Left lung (tissue), 10 donors: ENCODE measurements around the gene AGBL1. TPM values are rescaled to one million over a fixed set of nuclear protein-coding genes. Genes with fewer than 3 reads are reported as not detected.
"Not testable (repeated sequence)": the region's sequence is repeated elsewhere in the genome, so short reads cannot be mapped to it uniquely, and the experiment has no call there.

Experiments
- ATAC-seq: fragments of 200-7000 bp; cut with Tn5 transposase; one replicate; pipeline ENCODE4 v1.9.1; 2020; ENCODE audit warnings: moderate library complexity
- DNase-seq, 4 donors: peaks; one replicate each; pipeline ENCODE4 v3.0.0-alpha.2; 2013 to 2020
- H3K27ac ChIP-seq, 2 donors: fragments of 200-600 bp; sonication (generic) in 1 of 2; one replicate each; pipeline versions ENCODE4 v1.5.0 to v1.8.0; 2020 to 2021
- H3K27me3 ChIP-seq, 2 donors: fragments of 200-600 bp; sonication (generic) in 1 of 2; one replicate each; pipeline versions ENCODE4 v1.5.0 to v1.8.0; 2020 to 2021
- H3K36me3 ChIP-seq, 2 donors: fragments of 200-600 bp; sonication (generic) in 1 of 2; one replicate each; pipeline versions ENCODE4 v1.5.0 to v1.8.0; 2020 to 2021
- H3K4me1 ChIP-seq, 2 donors: fragments of 200-600 bp; one replicate each; pipeline ENCODE4 v1.8.0; 2021
- H3K4me3 ChIP-seq, 2 donors: fragments of 200-600 bp; sonication (generic) in 1 of 2; one replicate each; pipeline versions ENCODE4 v1.5.0 to v1.8.0; 2020 to 2021; ENCODE audit warnings: mild to moderate bottlenecking in 1 of 2
- H3K9me3 ChIP-seq, 2 donors: fragments of 200-600 bp; sonication (generic) in 1 of 2; one replicate each; pipeline versions ENCODE4 v1.5.0 to v1.8.0; 2020 to 2021
- CTCF ChIP-seq, 2 donors: fragments of 200-600 bp; sonication (generic) in 1 of 2; IDR thresholded peaks; one replicate each; pipeline versions ENCODE4 v1.5.0 to v1.8.0; 2021; ENCODE audit warnings: antibody characterized with exemption in 2 of 2
- intact Hi-C, 2 donors: fragments of 100-400 bp; cut with DNase I; formaldehyde crosslinking; loops; one replicate each; pipeline versions ENCODE4 v1.11.2 to v1.14.2; 2022
- polyA plus RNA-seq, 6 donors: library from polyadenylated mRNA; unstranded; fragments of 120-200 nt; gene quantifications; one replicate each; pipeline ENCODE4 v1.2.1, GENCODE V29; 2013; ENCODE audit not compliant: insufficient read length in 6 of 6
- total RNA-seq, 2 donors: library from RNA; stranded (reverse); fragmentation: NEBNext Ultra II Directional; extraction: Animal tissue kit (Norgen Biotek cat#: 25700); gene quantifications; one replicate each; pipeline ENCODE4 v1.2.1, GENCODE V29; 2021
- donor health status: DM: no; HTN: yes; CAD: no.
- donor health status: DM: no; HTN: no; CAD: no.

AGBL1 gene
- total and polyA plus RNA-seq, 8 donors, result 0.01 to 3.3 (median 0.11) TPM; not detected in 1

DNA sequence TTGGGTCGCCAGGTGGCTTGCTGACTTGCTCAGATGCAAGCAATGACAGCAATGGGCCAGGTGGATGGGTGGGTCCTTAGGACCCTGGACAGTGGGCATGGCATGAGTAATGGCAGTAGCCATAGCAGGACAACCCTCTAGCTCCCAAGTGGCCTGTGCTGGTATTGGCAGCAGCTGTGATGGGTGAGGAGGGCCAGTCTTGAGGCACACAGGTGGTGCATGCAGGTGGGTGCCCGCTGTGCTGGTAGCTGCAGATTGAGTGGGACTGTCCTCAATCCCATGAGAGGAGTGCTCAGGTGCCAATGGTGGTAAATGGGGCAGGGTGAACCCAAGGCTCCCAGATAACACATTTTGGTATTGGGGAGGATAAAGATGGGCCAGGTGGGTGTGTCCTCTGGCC is 24.2 kb downstream of the AGBL1 start:
- intact Hi-C loops, result no loop called here
- Histone ChIP-seq H3K4me1 (no peaks in the 10 kb centered on the region), H3K27me3 (peaks cover 0 to 3% of the 10 kb centered on the region in 2 donors), H3K36me3 (no peaks in the 10 kb centered on the region), H3K9me3 (peaks cover 0 to 17% of the 10 kb centered on the region in 2 donors), H3K4me3 (no peak overlapping the region), H3K27ac (no peak overlapping the region)
- ATAC-seq (no peak), DNase-seq (no peak)
- no peak for TF ChIP-seq CTCF (IDR thresholded peaks at IDR 0.05)

DNA sequence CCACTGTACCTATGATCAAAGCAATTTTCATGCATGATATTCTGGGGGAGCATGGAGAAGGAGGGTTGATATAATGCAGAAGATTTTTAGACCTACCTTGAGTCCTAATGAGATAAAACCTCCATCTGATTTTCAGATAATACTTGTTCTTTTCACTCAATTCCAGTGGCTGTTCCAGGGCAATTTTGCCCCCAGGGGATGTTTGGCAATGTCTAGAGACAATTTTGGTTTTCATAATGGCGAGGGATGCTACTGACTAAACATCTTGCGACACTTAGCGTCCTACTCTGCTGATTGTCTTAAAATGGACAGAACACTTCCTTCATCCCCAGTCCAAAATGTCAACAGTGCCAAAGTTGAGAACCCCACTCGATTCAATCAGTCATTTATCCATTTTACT is 26.6 kb downstream of the AGBL1 start:
- Histone ChIP-seq H3K27ac (no peak overlapping the region), H3K4me1 (no peaks in the 10 kb centered on the region), H3K9me3 (peaks cover 0 to 15% of the 10 kb centered on the region in 2 donors), H3K4me3 (no peak overlapping the region), H3K27me3 (peaks cover 0 to 3% of the 10 kb centered on the region in 2 donors), H3K36me3 (no peaks in the 10 kb centered on the region)
- intact Hi-C loops, result no loop called here
- DNase-seq, result no peak
- no peak for ATAC-seq
- no peak for TF ChIP-seq CTCF (IDR thresholded peaks at IDR 0.05)

GRCh38 chr15:86115145-86115801 is 35.6 kb downstream of the AGBL1 start:
- intact Hi-C loops, result no loop called here
- peak in 1 of 4 donors; percentile 39 for DNase-seq
- Histone ChIP-seq H3K27ac (no peak overlapping the region), H3K36me3 (no peaks in the 10 kb centered on the region), H3K4me1 (no peaks in the 10 kb centered on the region), H3K27me3 (no peaks in the 10 kb centered on the region), H3K9me3 (no peaks in the 10 kb centered on the region), H3K4me3 (no peak overlapping the region)
- TF ChIP-seq CTCF (IDR thresholded peaks at IDR 0.05), result no peak
- no peak for ATAC-seq

DNA sequence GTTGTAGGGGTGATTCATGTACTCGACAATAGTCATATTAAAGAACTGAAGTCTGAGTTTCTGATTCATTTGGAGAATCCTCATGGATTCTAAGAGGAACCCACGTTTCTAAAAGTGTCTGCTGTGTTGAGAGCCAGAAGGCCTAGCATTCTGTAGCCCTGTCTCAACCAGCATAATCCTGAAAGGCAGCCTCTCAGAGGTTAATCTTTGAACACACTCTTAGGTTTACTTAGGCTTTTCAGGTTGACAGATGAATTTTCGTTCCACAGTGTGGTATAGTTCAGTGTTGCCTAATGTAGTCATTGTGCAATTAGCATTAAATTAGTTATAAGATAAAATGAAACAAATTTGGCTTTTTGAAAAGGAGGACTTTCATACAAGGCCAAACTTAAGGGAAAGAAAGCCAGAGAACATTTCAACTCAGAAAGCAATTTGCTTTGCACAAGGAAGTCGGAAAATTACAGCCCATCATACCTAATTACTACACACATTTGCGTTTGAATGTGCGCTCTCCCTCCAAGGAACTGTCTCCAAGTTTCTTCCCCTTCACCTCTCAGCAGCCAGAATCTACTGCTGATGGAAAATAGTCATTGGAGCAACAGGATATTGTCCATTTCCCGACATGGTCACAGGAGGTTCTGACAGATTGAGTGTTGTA is 42.0 kb downstream of the AGBL1 start:
- H3K36me3 ChIP-seq, result no peaks in the 10 kb centered on the region
- no peaks in the 10 kb centered on the region for H3K27me3 ChIP-seq
- H3K27ac ChIP-seq, result no peak overlapping the region
- intact Hi-C loops, result no loop called here
- no peaks in the 10 kb centered on the region for H3K9me3 ChIP-seq
- ATAC-seq (peak; percentile 83), DNase-seq (peak in 2 of 4 donors; percentile 71 to 73)
- no peaks in the 10 kb centered on the region for H3K4me1 ChIP-seq
- TF ChIP-seq CTCF (IDR thresholded peaks at IDR 0.05), result no peak
- no peak overlapping the region for H3K4me3 ChIP-seq

GRCh38 chr15:86122691-86123391 is 43.2 kb downstream of the AGBL1 start:
- H3K4me3 ChIP-seq, intact Hi-C loops, DNase-seq, H3K4me1 ChIP-seq, H3K27me3 ChIP-seq, ATAC-seq, H3K9me3 ChIP-seq, H3K36me3 ChIP-seq, H3K27ac ChIP-seq: not testable (repeated sequence)
